ENCODE measurements around the gene L3MBTL3.
"Not testable (repeated sequence)": the region's sequence is repeated elsewhere in the genome, so short reads cannot be mapped to it uniquely, and the experiment has no call there.

Gene L3MBTL3

GRCh38 chr6:130069485-130069884 lies 51.1 kb downstream of the L3MBTL3 start:
- intact Hi-C loops (cut with DNase I): no loop called here
- no peak for DNase-seq

- no peak for DNase-seq
- intact Hi-C loops (cut with DNase I): no loop called here
These were observed 51.9 kb downstream of the L3MBTL3 start for GRCh38 chr6:130070326-130070725.

GRCh38 chr6:130070792-130071191 lies 52.4 kb downstream of the L3MBTL3 start:
- intact Hi-C loops (cut with DNase I): no loop called here

GRCh38 chr6:130075879-130076460 lies 57.6 kb downstream of the L3MBTL3 start:
- DNase-seq: no peak
- intact Hi-C loops (cut with DNase I): no loop called here

More at GRCh38 chr6:130070792-130071191, 52.4 kb downstream of the L3MBTL3 start:
- DNase-seq: no peak

GRCh38 chr6:130076512-130076911 lies 58.1 kb downstream of the L3MBTL3 start:
- DNase-seq: no peak
- intact Hi-C loops (cut with DNase I): no loop called here

GRCh38 chr6:130090796-130091195 lies 72.4 kb downstream of the L3MBTL3 start:
- no peak for DNase-seq
- intact Hi-C loops (cut with DNase I): no loop called here

GRCh38 chr6:130093546-130093945 lies 75.2 kb downstream of the L3MBTL3 start:
- intact Hi-C loops (cut with DNase I): no loop called here

GRCh38 chr6:130098317-130098716 lies 79.9 kb downstream of the L3MBTL3 start:
- DNase-seq: no peak
- intact Hi-C loops (cut with DNase I): no loop called here

More at GRCh38 chr6:130093546-130093945, 75.2 kb downstream of the L3MBTL3 start:
- no peak for DNase-seq

- no peak for DNase-seq
- intact Hi-C loops (cut with DNase I): no loop called here
These were observed 80.7 kb downstream of the L3MBTL3 start for GRCh38 chr6:130099119-130099518.

GRCh38 chr6:130105996-130106704 lies 87.8 kb downstream of the L3MBTL3 start:
- intact Hi-C loops (cut with DNase I): no loop called here
- DNase-seq: no peak

- intact Hi-C loops (cut with DNase I): no loop called here
- DNase-seq: no peak
These were observed 89.3 kb downstream of the L3MBTL3 start for GRCh38 chr6:130107710-130108109.

GRCh38 chr6:130111031-130111430 lies 92.7 kb downstream of the L3MBTL3 start:
- no peak for DNase-seq

GRCh38 chr6:130113201-130113710 lies 94.9 kb downstream of the L3MBTL3 start:
- intact Hi-C loops (cut with DNase I): no loop called here
- no peak for DNase-seq

More at GRCh38 chr6:130111031-130111430, 92.7 kb downstream of the L3MBTL3 start:
- intact Hi-C loops (cut with DNase I): no loop called here

- no peak for DNase-seq
- intact Hi-C loops (cut with DNase I): no loop called here
These were observed 96.7 kb downstream of the L3MBTL3 start for GRCh38 chr6:130115036-130115435.

GRCh38 chr6:130116273-130116672 lies 97.9 kb downstream of the L3MBTL3 start:
- intact Hi-C loops (cut with DNase I): no loop called here
- DNase-seq: no peak

- intact Hi-C loops (cut with DNase I); DNase-seq: not testable (repeated sequence)
These were observed 98.9 kb downstream of the L3MBTL3 start for GRCh38 chr6:130117187-130117701.

GRCh38 chr6:130118236-130118635 lies 99.9 kb downstream of the L3MBTL3 start:
- DNase-seq: no peak
- intact Hi-C loops (cut with DNase I): no loop called here

GRCh38 chr6:130119211-130119610 lies 100.8 kb downstream of the L3MBTL3 start:
- no peak for DNase-seq
- intact Hi-C loops (cut with DNase I): no loop called here

- no peak for DNase-seq
- intact Hi-C loops (cut with DNase I): no loop called here
These were observed 102.3 kb downstream of the L3MBTL3 start for GRCh38 chr6:130120731-130121130.

- DNase-seq: no peak
- intact Hi-C loops (cut with DNase I): no loop called here
These were observed 103.9 kb downstream of the L3MBTL3 start for GRCh38 chr6:130122243-130122642.

- intact Hi-C loops (cut with DNase I): no loop called here
- DNase-seq: no peak
These were observed 108.8 kb downstream of the L3MBTL3 start for GRCh38 chr6:130127195-130127594.

GRCh38 chr6:130128326-130128725 lies 109.9 kb downstream of the L3MBTL3 start:
- intact Hi-C loops (cut with DNase I): no loop called here
- no peak for DNase-seq

Measured in posterior cingulate gyrus (tissue), 11 donors.